HepG2 (cell line): ENCODE results near the gene ZBTB48. TPM values are rescaled to one million over a fixed set of nuclear protein-coding genes. Genes with fewer than 3 reads are reported as not detected.

Experiments used
- ARID2 ChIP-seq: sonication (generic); formaldehyde crosslinking; IDR thresholded peaks from 2 replicates; pipeline ENCODE4 v1.8.1; 2022; ENCODE audit warnings: mild to moderate bottlenecking, missing genetic modification reagents, borderline replicate concordance
- GABPB1 ChIP-seq: IDR thresholded peaks from 2 replicates; pipeline ENCODE4 v1.6.1; 2016; ENCODE audit warnings: mild to moderate bottlenecking, missing genetic modification reagents, moderate library complexity, missing compliant biosample characterization
- GATAD1 ChIP-seq: IDR thresholded peaks from 2 replicates; pipeline ENCODE4 v1.6.1; 2016; ENCODE audit warnings: missing genetic modification reagents, missing compliant biosample characterization
- HDAC6 ChIP-seq: fragments of 200-600 bp; sonication (generic); IDR thresholded peaks from 2 replicates; pipeline ENCODE4 v1.7.0; 2017; ENCODE audit warnings: mild to moderate bottlenecking, antibody characterized with exemption, low read length, low read depth
- KAT8 ChIP-seq: IDR thresholded peaks from 2 replicates; pipeline ENCODE4 v1.6.1; 2016; ENCODE audit warnings: missing genetic modification reagents, missing compliant biosample characterization
- KDM5B ChIP-seq: sonication (generic); formaldehyde crosslinking; IDR thresholded peaks from 2 replicates; pipeline ENCODE4 v1.4.0; 2020; ENCODE audit warnings: missing genetic modification reagents, mild to moderate bottlenecking, borderline replicate concordance
- MATR3 ChIP-seq: sonication (generic); formaldehyde crosslinking; IDR thresholded peaks from 2 replicates; pipeline ENCODE4 v1.4.0; 2020; ENCODE audit warnings: missing genetic modification reagents
- POLR2AphosphoS5 ChIP-seq: IDR thresholded peaks from 2 replicates; pipeline ENCODE4 v1.6.1; 2012; ENCODE audit warnings: low read depth, low read length
- SKIL ChIP-seq: sonication (generic); formaldehyde crosslinking; IDR thresholded peaks from 2 replicates; pipeline ENCODE4 v1.8.0; 2022; ENCODE audit warnings: missing genetic modification reagents, mild to moderate bottlenecking, moderate library complexity, borderline replicate concordance
- SOX13 ChIP-seq, 3 experiments: fragments of 450-650 bp in 1 of 3; sonication (generic) in 1 of 3; formaldehyde crosslinking in 1 of 3; IDR thresholded peaks in 2 of 3; conservative IDR thresholded peaks in 1 of 3; 2 replicates each; pipeline versions ENCODE4 v1.5.0 to v1.6.1; 2016 to 2020; ENCODE audit warnings: antibody characterized with exemption in 1 of 3, mild to moderate bottlenecking in 1 of 3, missing compliant biosample characterization in 1 of 3, missing genetic modification reagents in 1 of 3, moderate library complexity in 1 of 3
- SPEN ChIP-seq: sonication (generic); formaldehyde crosslinking; IDR thresholded peaks from 2 replicates; pipeline ENCODE4 v1.5.1; 2020; ENCODE audit warnings: low read depth, mild to moderate bottlenecking, missing genetic modification reagents
- TFAP4 ChIP-seq: sonication (generic); IDR thresholded peaks from 2 replicates; pipeline ENCODE4 v1.6.1; 2016; ENCODE audit warnings: low read depth, borderline replicate concordance
- TGIF2 ChIP-seq: IDR thresholded peaks from 2 replicates; pipeline ENCODE4 v1.6.1; 2016; ENCODE audit warnings: control low read depth, missing compliant biosample characterization
- YEATS2 ChIP-seq: sonication (generic); formaldehyde crosslinking; IDR thresholded peaks from 2 replicates; pipeline ENCODE4 v1.4.0; 2020; ENCODE audit warnings: missing genetic modification reagents, borderline replicate concordance
- ZNF292 ChIP-seq: sonication (generic); formaldehyde crosslinking; IDR thresholded peaks from 2 replicates; pipeline ENCODE4 v1.8.1; 2022; ENCODE audit warnings: mild to moderate bottlenecking, low read depth, missing genetic modification reagents, borderline replicate concordance
- ZNF564 ChIP-seq: sonication (generic); formaldehyde crosslinking; IDR thresholded peaks from 2 replicates; pipeline ENCODE4 v1.8.1; 2023; ENCODE audit warnings: mild to moderate bottlenecking, missing genetic modification reagents
- ZNF616 ChIP-seq: sonication (generic); formaldehyde crosslinking; IDR thresholded peaks from 2 replicates; pipeline ENCODE4 v1.5.0; 2020; ENCODE audit warnings: low read depth, mild to moderate bottlenecking, missing genetic modification reagents
- ZNF737 ChIP-seq: sonication (generic); formaldehyde crosslinking; IDR thresholded peaks from 2 replicates; pipeline ENCODE4 v1.5.0; 2020; ENCODE audit warnings: missing genetic modification reagents, mild to moderate bottlenecking, borderline replicate concordance
- polyA plus RNA-seq, 8 experiments: library from polyadenylated mRNA; depleted of rRNA in 3 of 8; stranded (reverse) in 7 of 8; unstranded in 1 of 8; fragments of >200 nt; fragmentation: Illumina TruSeq in 4 of 8; extraction: Trizol in 4 of 8; gene quantifications; 2 replicates each; pipeline versions ENCODE4 v1.2.1 to v1.2.3, GENCODE V29; 2011 to 2016; ENCODE audit warnings: low read depth in 4 of 8, missing spikeins in 1 of 8, mixed read lengths in 1 of 8; ENCODE audit not compliant: insufficient read depth in 1 of 8
- total RNA-seq, 5 experiments: library from RNA; depleted of rRNA; stranded (reverse); fragments of >200 nt; fragmentation: Illumina TruSeq; extraction: Trizol; gene quantifications; 2 replicates each; pipeline ENCODE4 v1.2.3, GENCODE V29; 2016; ENCODE audit warnings: low read depth in 1 of 5
- TF ChIP-seq, protein P1 (sequence below): sonication (generic); formaldehyde crosslinking; IDR thresholded peaks from 2 replicates; pipeline ENCODE4 v1.5.1; 2020; ENCODE audit warnings: mild to moderate bottlenecking, moderate library complexity, missing genetic modification reagents

ZBTB48 gene
- total and polyA plus RNA-seq, 2 of the 13 experiments (the other 11 are each of a cell fraction or from before 2014, with no cell fraction given) = 13.0 to 17.1 TPM

- TF ChIP-seq SKIL (no peak), MATR3 (no peak), GABPB1 (CRISPR knock-in tag) (peak; percentile 97), KDM5B (peak; percentile 53; the same call in 1 of the 2 replicates), GATAD1 (peak; percentile 88), TFAP4 (peak; percentile 27; the same call in 1 of the 2 replicates), KAT8 (CRISPR knock-in tag) (peak; percentile 59; the same call in 1 of the 2 replicates), HDAC6 (no peak), YEATS2 (CRISPR knock-in tag) (peak; percentile 68; the same call in 1 of the 2 replicates), ZNF292 (CRISPR knock-in tag) (no peak), TGIF2 (CRISPR knock-in tag) (peak; percentile 41; the same call in 1 of the 2 replicates), ARID2 (0 out of 2 replicates have a peak, but pooled peaks have one; percentile 65), ZNF564 (CRISPR knock-in tag) (no peak), ZNF737 (no peak), POLR2AphosphoS5 (peak; percentile 81), SPEN (CRISPR knock-in tag) (peak; percentile 73; the same call in 1 of the 2 replicates), SOX13 (IDR thresholded peaks at IDR 0.05) (no peak), SOX13 (CRISPR knock-in tag; conservative IDR thresholded peaks at IDR 0.05 in 1 of 2, IDR thresholded peaks at IDR 0.05 in 1 of 2) (peak in 1 of 2 experiments; percentile 26; a peak in 1 of 4 replicates), ZNF616 (CRISPR knock-in tag) (0 out of 2 replicates have a peak, but pooled peaks have one; percentile 5)
- TF ChIP-seq, protein P1, sequence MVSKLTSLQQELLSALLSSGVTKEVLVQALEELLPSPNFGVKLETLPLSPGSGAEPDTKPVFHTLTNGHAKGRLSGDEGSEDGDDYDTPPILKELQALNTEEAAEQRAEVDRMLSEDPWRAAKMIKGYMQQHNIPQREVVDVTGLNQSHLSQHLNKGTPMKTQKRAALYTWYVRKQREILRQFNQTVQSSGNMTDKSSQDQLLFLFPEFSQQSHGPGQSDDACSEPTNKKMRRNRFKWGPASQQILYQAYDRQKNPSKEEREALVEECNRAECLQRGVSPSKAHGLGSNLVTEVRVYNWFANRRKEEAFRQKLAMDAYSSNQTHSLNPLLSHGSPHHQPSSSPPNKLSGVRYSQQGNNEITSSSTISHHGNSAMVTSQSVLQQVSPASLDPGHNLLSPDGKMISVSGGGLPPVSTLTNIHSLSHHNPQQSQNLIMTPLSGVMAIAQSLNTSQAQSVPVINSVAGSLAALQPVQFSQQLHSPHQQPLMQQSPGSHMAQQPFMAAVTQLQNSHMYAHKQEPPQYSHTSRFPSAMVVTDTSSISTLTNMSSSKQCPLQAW = peak; percentile 79
Measured at GRCh38 chr1:6579374-6580118, at the start of gene ZBTB48 (continued).
